ENCODE results near the gene TASL.

The TASL gene

GRCh38 chrX:30586516-30586915 is 8.9 kb upstream of the TASL start:
- H3K36me3 ChIP-seq: no peaks in the 10 kb centered on the region
- TF ChIP-seq CTCF (IDR thresholded peaks at IDR 0.05; ENCODE audit: low read depth, low read length): no peak
- no peaks in the 10 kb centered on the region for H3K9me3 ChIP-seq (ENCODE audit: severe bottlenecking)
- no peak overlapping the region for H3K27ac ChIP-seq
- H3K4me3 ChIP-seq (ENCODE audit: low read depth, low read length): no peak overlapping the region
- no peak for DNase-seq
- no peaks in the 10 kb centered on the region for H3K27me3 ChIP-seq (ENCODE audit: insufficient read depth, low read depth, severe bottlenecking)

GRCh38 chrX:30582664-30583063 is 5.1 kb upstream of the TASL start:
- no peak for TF ChIP-seq CTCF (IDR thresholded peaks at IDR 0.05; ENCODE audit: low read depth, low read length)
- DNase-seq: no peak
- Histone ChIP-seq H3K4me3 (ENCODE audit: low read depth, low read length) (no peak overlapping the region), H3K9me3 (ENCODE audit: severe bottlenecking) (no peaks in the 10 kb centered on the region), H3K27me3 (ENCODE audit: insufficient read depth, low read depth, severe bottlenecking) (no peaks in the 10 kb centered on the region), H3K36me3 (no peaks in the 10 kb centered on the region), H3K27ac (no peak overlapping the region)

- no peak for TF ChIP-seq CTCF (IDR thresholded peaks at IDR 0.05; ENCODE audit: low read depth, low read length)
- DNase-seq: no peak
- Histone ChIP-seq H3K36me3 (no peaks in the 10 kb centered on the region), H3K4me3 (ENCODE audit: low read depth, low read length) (no peak overlapping the region), H3K27ac (no peak overlapping the region), H3K9me3 (ENCODE audit: severe bottlenecking) (no peaks in the 10 kb centered on the region), H3K27me3 (ENCODE audit: insufficient read depth, low read depth, severe bottlenecking) (peaks cover 2% of the 10 kb centered on the region)
Measured at GRCh38 chrX:30580641-30581040, 3.1 kb upstream of the TASL start.

- no peak for DNase-seq
- peaks cover 2% of the 10 kb centered on the region for H3K27me3 ChIP-seq (ENCODE audit: insufficient read depth, low read depth, severe bottlenecking)
- H3K9me3 ChIP-seq (ENCODE audit: severe bottlenecking): no peaks in the 10 kb centered on the region
- no peak for TF ChIP-seq CTCF (IDR thresholded peaks at IDR 0.05; ENCODE audit: low read depth, low read length)
- no peak overlapping the region for H3K27ac ChIP-seq
- H3K36me3 ChIP-seq: no peaks in the 10 kb centered on the region
- no peak overlapping the region for H3K4me3 ChIP-seq (ENCODE audit: low read depth, low read length)
Measured at GRCh38 chrX:30576881-30577280, 685 bp downstream of the TASL start.

GRCh38 chrX:30573125-30573524 is 4.4 kb downstream of the TASL start:
- Histone ChIP-seq H3K36me3 (no peaks in the 10 kb centered on the region), H3K27me3 (ENCODE audit: insufficient read depth, low read depth, severe bottlenecking) (peaks cover 2% of the 10 kb centered on the region), H3K4me3 (ENCODE audit: low read depth, low read length) (no peak overlapping the region), H3K27ac (no peak overlapping the region), H3K9me3 (ENCODE audit: severe bottlenecking) (no peaks in the 10 kb centered on the region)
- no peak for TF ChIP-seq CTCF (IDR thresholded peaks at IDR 0.05; ENCODE audit: low read depth, low read length)
- DNase-seq: no peak

- H3K27me3 ChIP-seq (ENCODE audit: insufficient read depth, low read depth, severe bottlenecking): peaks cover 2% of the 10 kb centered on the region
- H3K4me3 ChIP-seq (ENCODE audit: low read depth, low read length): no peak overlapping the region
- no peak for TF ChIP-seq CTCF (IDR thresholded peaks at IDR 0.05; ENCODE audit: low read depth, low read length)
- no peak for DNase-seq
- no peak overlapping the region for H3K27ac ChIP-seq
- no peaks in the 10 kb centered on the region for H3K9me3 ChIP-seq (ENCODE audit: severe bottlenecking)
- no peaks in the 10 kb centered on the region for H3K36me3 ChIP-seq
Measured at GRCh38 chrX:30572678-30573077, 4.9 kb downstream of the TASL start.
